HEK293 (cell line): ENCODE data around the gene CRYBA4.

Experiments used
- CTCF ChIA-PET: fragments of 350-600 bp; formaldehyde crosslinking; extraction: SDS; loops from one replicate; lab custom pipeline; 2021; ENCODE audit warnings: antibody characterized with exemption; lab: Yijun Ruan, JAX
- POLR2A ChIA-PET: fragments of 300-600 bp; formaldehyde crosslinking; extraction: SDS; loops from one replicate; lab custom pipeline; 2020; ENCODE audit warnings: antibody characterized with exemption, inconsistent platforms; lab: Yijun Ruan, JAX
- H3K27ac ChIP-seq: fragments of 200-500 bp; sonication (Bioruptor generic); 2 replicates; pipeline ENCODE4 v1.5.1; 2014; ENCODE audit warnings: low read depth, low read length, control low read depth, inconsistent platforms; ENCODE audit errors: extremely low read depth
- H3K36me3 ChIP-seq, 2 experiments: fragments of 200-500 bp in 1 of 2; sonication (Bioruptor generic) in 1 of 2; 1 replicate in 1 of 2; 2 replicates in 1 of 2; pipeline ENCODE4 v1.5.1; 2014 to 2017; ENCODE audit warnings: inconsistent platforms in 2 of 2, low read length in 2 of 2; ENCODE audit not compliant: control insufficient read depth in 2 of 2, insufficient read depth in 1 of 2
- H3K4me1 ChIP-seq: fragments of 200-500 bp; sonication (Bioruptor generic); 2 replicates; pipeline ENCODE4 v1.5.1; 2014; ENCODE audit warnings: mild to moderate bottlenecking, low read length, inconsistent platforms; ENCODE audit not compliant: control insufficient read depth, insufficient read depth
- H3K4me3 ChIP-seq: 2 replicates; pipeline ENCODE4 v1.5.1; 2011; ENCODE audit warnings: low read depth, mild to moderate bottlenecking, control low read depth, low read length, moderate library complexity
- H3K9me3 ChIP-seq: fragments of 200-500 bp; sonication (Bioruptor generic); 2 replicates; pipeline ENCODE4 v1.5.1; 2014; ENCODE audit warnings: low read depth, low read length, inconsistent platforms; ENCODE audit not compliant: control insufficient read depth, insufficient read depth
- SP3 ChIP-seq: fragments of 450-650 bp; formaldehyde crosslinking; IDR thresholded peaks from 2 replicates; pipeline ENCODE4 v1.5.1; 2016; ENCODE audit warnings: missing biosample characterization, missing genetic modification characterization
- ZNF133 ChIP-seq: fragments of 450-650 bp; formaldehyde crosslinking; IDR thresholded peaks from 2 replicates; pipeline ENCODE4 v1.5.1; 2016; ENCODE audit warnings: missing biosample characterization, missing genetic modification characterization
- ZNF239 ChIP-seq: fragments of 450-650 bp; formaldehyde crosslinking; IDR thresholded peaks from 2 replicates; pipeline ENCODE4 v1.5.1; 2016; ENCODE audit warnings: missing biosample characterization, missing genetic modification characterization
- ZNF24 ChIP-seq: fragments of 450-650 bp; formaldehyde crosslinking; IDR thresholded peaks from 2 replicates; pipeline ENCODE4 v1.5.1; 2016; ENCODE audit warnings: missing biosample characterization, missing genetic modification characterization
- ZNF585B ChIP-seq: fragments of 450-650 bp; formaldehyde crosslinking; IDR thresholded peaks from 2 replicates; pipeline ENCODE4 v1.5.1; 2016; ENCODE audit warnings: missing biosample characterization, missing genetic modification characterization
- ZNF654 ChIP-seq: fragments of 450-650 bp; formaldehyde crosslinking; IDR thresholded peaks from 2 replicates; pipeline ENCODE4 v1.5.1; 2016; ENCODE audit warnings: low read depth, missing biosample characterization, missing genetic modification characterization
- TF ChIP-seq, protein P1 (sequence below): fragments of 450-650 bp; formaldehyde crosslinking; IDR thresholded peaks from 2 replicates; pipeline ENCODE4 v1.5.1; 2016; ENCODE audit warnings: missing biosample characterization, missing genetic modification characterization
- TF ChIP-seq, protein P2 (sequence below): fragments of 450-650 bp; formaldehyde crosslinking; IDR thresholded peaks from 2 replicates; pipeline ENCODE4 v1.5.1; 2017; ENCODE audit warnings: missing biosample characterization, missing genetic modification characterization
- TF ChIP-seq, protein P3 (sequence below): fragments of 450-650 bp; formaldehyde crosslinking; IDR thresholded peaks from 2 replicates; pipeline ENCODE4 v1.5.1; 2016; ENCODE audit warnings: missing biosample characterization, missing genetic modification characterization
- TF ChIP-seq, protein P4 (sequence below): fragments of 450-650 bp; formaldehyde crosslinking; IDR thresholded peaks from 2 replicates; pipeline ENCODE4 v1.5.1; 2016; ENCODE audit warnings: missing biosample characterization, missing genetic modification characterization

CRYBA4 gene

DNA sequence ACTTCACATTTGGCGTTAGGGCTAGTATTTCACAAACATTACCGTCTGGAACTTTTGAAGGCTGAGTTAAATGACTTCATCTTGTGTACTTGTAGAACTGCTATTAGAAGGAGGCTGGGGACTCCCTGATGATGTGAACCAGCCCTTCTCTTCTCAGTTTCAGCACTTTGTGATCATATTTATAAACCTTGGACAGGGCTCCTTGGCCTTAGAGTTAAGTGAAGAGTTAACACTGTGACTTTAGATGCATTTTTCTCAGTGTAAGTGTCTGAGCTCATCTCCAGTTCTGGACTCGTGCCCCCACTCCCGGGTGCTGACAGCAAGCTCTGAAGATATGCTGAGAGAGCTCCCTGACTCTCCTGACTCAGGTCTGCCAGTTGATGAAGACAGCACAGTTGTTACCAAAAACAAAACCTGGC, 44.1 kb downstream of the CRYBA4 start:
- no peak overlapping the region for H3K27ac ChIP-seq
- ChIA-PET POLR2A (interaction anchor here (1.3 kb wide), 1 partner anchor 154 kb away, joined by 3 read pairs; the partner anchor contains the start of gene TFIP11), CTCF (interaction anchor here (0.5 to 7.2 kb wide), 18 partner anchors 7 to 1194 kb away, joined by 3 to 61 read pairs (median 4); partner anchors contain the start of genes MIAT and TFIP11)
- no peaks in the 10 kb centered on the region for H3K9me3 ChIP-seq
- TF ChIP-seq, protein P1, sequence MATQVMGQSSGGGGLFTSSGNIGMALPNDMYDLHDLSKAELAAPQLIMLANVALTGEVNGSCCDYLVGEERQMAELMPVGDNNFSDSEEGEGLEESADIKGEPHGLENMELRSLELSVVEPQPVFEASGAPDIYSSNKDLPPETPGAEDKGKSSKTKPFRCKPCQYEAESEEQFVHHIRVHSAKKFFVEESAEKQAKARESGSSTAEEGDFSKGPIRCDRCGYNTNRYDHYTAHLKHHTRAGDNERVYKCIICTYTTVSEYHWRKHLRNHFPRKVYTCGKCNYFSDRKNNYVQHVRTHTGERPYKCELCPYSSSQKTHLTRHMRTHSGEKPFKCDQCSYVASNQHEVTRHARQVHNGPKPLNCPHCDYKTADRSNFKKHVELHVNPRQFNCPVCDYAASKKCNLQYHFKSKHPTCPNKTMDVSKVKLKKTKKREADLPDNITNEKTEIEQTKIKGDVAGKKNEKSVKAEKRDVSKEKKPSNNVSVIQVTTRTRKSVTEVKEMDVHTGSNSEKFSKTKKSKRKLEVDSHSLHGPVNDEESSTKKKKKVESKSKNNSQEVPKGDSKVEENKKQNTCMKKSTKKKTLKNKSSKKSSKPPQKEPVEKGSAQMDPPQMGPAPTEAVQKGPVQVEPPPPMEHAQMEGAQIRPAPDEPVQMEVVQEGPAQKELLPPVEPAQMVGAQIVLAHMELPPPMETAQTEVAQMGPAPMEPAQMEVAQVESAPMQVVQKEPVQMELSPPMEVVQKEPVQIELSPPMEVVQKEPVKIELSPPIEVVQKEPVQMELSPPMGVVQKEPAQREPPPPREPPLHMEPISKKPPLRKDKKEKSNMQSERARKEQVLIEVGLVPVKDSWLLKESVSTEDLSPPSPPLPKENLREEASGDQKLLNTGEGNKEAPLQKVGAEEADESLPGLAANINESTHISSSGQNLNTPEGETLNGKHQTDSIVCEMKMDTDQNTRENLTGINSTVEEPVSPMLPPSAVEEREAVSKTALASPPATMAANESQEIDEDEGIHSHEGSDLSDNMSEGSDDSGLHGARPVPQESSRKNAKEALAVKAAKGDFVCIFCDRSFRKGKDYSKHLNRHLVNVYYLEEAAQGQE: 0 out of 2 replicates have a peak, but pooled peaks have one; percentile 20
- TF ChIP-seq ZNF24 (tag by site-specific recombination): no peak
- TF ChIP-seq, all 188 proteins: peak for 1
- no peak overlapping the region for H3K4me3 ChIP-seq
- H3K36me3 ChIP-seq: no peaks in the 10 kb centered on the region
- H3K4me1 ChIP-seq: no peaks in the 10 kb centered on the region

DNA sequence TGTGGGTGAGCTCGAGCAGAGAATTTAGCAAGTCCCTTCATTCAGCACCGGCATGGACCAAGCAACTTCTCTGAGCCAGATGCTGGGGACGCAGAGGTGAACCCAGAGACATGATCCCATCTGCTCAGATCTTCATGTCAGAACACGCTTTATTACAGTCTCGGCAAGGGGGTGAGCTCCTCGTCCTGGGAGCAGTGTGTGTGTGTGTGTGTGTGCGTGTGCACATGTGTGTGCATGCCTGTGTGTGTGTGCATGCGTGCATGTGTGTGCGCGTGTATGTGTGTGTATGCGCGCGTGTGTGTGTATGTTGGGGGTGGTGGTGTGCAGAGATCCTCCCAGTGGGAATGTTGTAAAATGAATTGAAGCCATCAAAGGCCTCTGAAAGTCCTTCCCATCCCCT, 45.4 kb downstream of the CRYBA4 start:
- TF ChIP-seq, protein P2, sequence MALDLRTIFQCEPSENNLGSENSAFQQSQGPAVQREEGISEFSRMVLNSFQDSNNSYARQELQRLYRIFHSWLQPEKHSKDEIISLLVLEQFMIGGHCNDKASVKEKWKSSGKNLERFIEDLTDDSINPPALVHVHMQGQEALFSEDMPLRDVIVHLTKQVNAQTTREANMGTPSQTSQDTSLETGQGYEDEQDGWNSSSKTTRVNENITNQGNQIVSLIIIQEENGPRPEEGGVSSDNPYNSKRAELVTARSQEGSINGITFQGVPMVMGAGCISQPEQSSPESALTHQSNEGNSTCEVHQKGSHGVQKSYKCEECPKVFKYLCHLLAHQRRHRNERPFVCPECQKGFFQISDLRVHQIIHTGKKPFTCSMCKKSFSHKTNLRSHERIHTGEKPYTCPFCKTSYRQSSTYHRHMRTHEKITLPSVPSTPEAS (tag by site-specific recombination): peak; percentile 97
- no peak for TF ChIP-seq ZNF133 (tag by site-specific recombination)
- Histone ChIP-seq H3K36me3 (no peaks in the 10 kb centered on the region), H3K9me3 (no peaks in the 10 kb centered on the region), H3K4me1 (no peaks in the 10 kb centered on the region), H3K4me3 (no peak overlapping the region), H3K27ac (no peak overlapping the region)
- CTCF ChIA-PET: interaction anchor here (0.6 to 7.2 kb wide), 2 partner anchors 161 to 301 kb away, joined by 4 to 61 read pairs; no protein-coding TSS in a partner anchor
- POLR2A ChIA-PET: no interaction called here

DNA sequence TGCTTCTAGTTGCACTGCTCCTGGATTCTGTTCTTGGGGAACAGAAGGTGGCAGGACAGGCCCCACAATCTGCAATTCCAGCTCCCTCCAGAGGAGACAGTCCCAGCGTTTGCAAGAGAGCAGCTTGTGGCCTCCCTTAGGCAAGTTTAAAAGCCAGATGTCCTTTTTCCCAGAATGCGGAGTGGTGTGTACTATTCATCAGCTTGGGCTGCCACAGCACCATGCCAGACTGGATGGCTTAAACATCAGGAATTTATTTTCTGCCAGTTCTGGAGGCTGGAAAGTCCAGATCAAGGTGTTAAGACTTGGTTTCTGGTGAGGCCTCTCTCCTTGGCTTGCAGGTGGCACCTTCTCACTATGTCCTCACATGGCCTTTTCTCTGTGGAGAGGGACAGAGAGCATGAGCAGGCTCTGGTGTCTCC, 47.3 kb downstream of the CRYBA4 start:
- Histone ChIP-seq H3K4me1 (peaks cover 4% of the 10 kb centered on the region; the same call in 1 of the 2 replicates), H3K36me3 (no peaks in the 10 kb centered on the region), H3K4me3 (no peak overlapping the region), H3K9me3 (no peaks in the 10 kb centered on the region), H3K27ac (no peak overlapping the region)
- CTCF ChIA-PET: interaction anchor here (1.0 to 1.5 kb wide), 2 partner anchors 10 to 304 kb away, joined by 3 to 9 read pairs; no protein-coding TSS in a partner anchor
- no peak for TF ChIP-seq ZNF654 (tag by site-specific recombination)
- TF ChIP-seq, protein P3, sequence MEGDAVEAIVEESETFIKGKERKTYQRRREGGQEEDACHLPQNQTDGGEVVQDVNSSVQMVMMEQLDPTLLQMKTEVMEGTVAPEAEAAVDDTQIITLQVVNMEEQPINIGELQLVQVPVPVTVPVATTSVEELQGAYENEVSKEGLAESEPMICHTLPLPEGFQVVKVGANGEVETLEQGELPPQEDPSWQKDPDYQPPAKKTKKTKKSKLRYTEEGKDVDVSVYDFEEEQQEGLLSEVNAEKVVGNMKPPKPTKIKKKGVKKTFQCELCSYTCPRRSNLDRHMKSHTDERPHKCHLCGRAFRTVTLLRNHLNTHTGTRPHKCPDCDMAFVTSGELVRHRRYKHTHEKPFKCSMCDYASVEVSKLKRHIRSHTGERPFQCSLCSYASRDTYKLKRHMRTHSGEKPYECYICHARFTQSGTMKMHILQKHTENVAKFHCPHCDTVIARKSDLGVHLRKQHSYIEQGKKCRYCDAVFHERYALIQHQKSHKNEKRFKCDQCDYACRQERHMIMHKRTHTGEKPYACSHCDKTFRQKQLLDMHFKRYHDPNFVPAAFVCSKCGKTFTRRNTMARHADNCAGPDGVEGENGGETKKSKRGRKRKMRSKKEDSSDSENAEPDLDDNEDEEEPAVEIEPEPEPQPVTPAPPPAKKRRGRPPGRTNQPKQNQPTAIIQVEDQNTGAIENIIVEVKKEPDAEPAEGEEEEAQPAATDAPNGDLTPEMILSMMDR (tag by site-specific recombination): peak; percentile 28; the same call in 1 of the 2 replicates
- TF ChIP-seq SP3: no peak
- POLR2A ChIA-PET: no interaction called here

DNA sequence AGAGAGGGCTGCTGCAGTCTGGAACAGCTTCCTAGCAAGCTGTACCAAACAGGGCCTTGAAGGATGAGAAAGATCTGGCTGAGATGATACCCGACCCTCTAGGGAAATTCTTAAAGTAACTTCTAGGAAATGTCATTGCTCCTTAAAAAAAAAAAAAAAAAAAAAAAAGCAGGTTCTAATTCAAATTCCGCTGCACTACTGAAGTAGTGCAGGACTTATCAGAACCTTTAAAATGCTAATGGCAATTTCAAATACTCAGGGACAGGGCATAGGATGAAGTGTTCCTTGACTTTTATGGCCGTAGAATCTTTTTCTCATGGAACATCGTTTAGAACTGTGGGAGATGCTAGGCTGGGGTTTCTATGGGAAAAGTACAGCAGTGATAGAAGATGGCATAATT, 48.7 kb downstream of the CRYBA4 start:
- TF ChIP-seq, protein P4, sequence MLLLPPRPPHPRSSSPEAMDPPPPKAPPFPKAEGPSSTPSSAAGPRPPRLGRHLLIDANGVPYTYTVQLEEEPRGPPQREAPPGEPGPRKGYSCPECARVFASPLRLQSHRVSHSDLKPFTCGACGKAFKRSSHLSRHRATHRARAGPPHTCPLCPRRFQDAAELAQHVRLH (tag by site-specific recombination): 0 out of 2 replicates have a peak, but pooled peaks have one; percentile 39
- peak; percentile 98 for TF ChIP-seq ZNF239 (tag by site-specific recombination)
- no peak for TF ChIP-seq ZNF585B
- CTCF ChIA-PET: interaction anchor here (0.6 to 0.8 kb wide), 2 partner anchors 11 to 1739 kb away, joined by 3 to 4 read pairs; no protein-coding TSS in a partner anchor
- Histone ChIP-seq H3K9me3 (no peaks in the 10 kb centered on the region), H3K4me3 (no peak overlapping the region), H3K4me1 (peaks cover 4% of the 10 kb centered on the region; the same call in 1 of the 2 replicates), H3K36me3 (no peaks in the 10 kb centered on the region), H3K27ac (no peak overlapping the region)
- POLR2A ChIA-PET: no interaction called here
